H9 (cell line): Measurements from ENCODE around the gene KCNQ2. TPM values are rescaled to one million over a fixed set of nuclear protein-coding genes. Genes with fewer than 3 reads are reported as not detected.

Source experiments
- DNase-seq: peaks from one replicate; pipeline ENCODE4 v3.0.0-alpha.2; 2017
- H2AFZ ChIP-seq: one replicate; pipeline ENCODE4 v1.6.1; 2013; ENCODE audit warnings: mild to moderate bottlenecking, low read length, control low read depth, moderate library complexity
- H2AK5ac ChIP-seq: 2 replicates; pipeline ENCODE4 v1.6.1; 2013; ENCODE audit warnings: low read length, control low read depth, mixed read lengths; ENCODE audit not compliant: insufficient read length
- H2BK120ac ChIP-seq: one replicate; pipeline ENCODE4 v1.6.1; 2013; ENCODE audit warnings: low read depth, mild to moderate bottlenecking, low read length, control low read depth, inconsistent platforms; ENCODE audit not compliant: poor library complexity, severe bottlenecking
- H2BK12ac ChIP-seq: 2 replicates; pipeline ENCODE4 v1.6.1; 2013; ENCODE audit warnings: low read length, control low read depth, mixed read lengths, low read depth; ENCODE audit not compliant: insufficient read length
- H2BK15ac ChIP-seq: 2 replicates; pipeline ENCODE4 v1.6.1; 2013; ENCODE audit warnings: low read depth, low read length, control low read depth
- H2BK20ac ChIP-seq: one replicate; pipeline ENCODE4 v1.6.1; 2013; ENCODE audit warnings: low read depth, mild to moderate bottlenecking, low read length, control low read depth, inconsistent platforms; ENCODE audit not compliant: poor library complexity, severe bottlenecking
- H2BK5ac ChIP-seq: 2 replicates; pipeline ENCODE4 v1.6.1; 2013; ENCODE audit warnings: low read length, control low read depth, mixed read lengths; ENCODE audit not compliant: insufficient read length
- H3K14ac ChIP-seq: 2 replicates; pipeline ENCODE4 v1.6.1; 2013; ENCODE audit warnings: low read length, control low read depth; ENCODE audit not compliant: insufficient read depth
- H3K18ac ChIP-seq: 2 replicates; pipeline ENCODE4 v1.6.1; 2013; ENCODE audit warnings: low read depth, mild to moderate bottlenecking, mixed read lengths, low read length, control low read depth; ENCODE audit not compliant: insufficient read length
- H3K23ac ChIP-seq: 2 replicates; pipeline ENCODE4 v1.6.1; 2013; ENCODE audit warnings: low read length, control low read depth, mixed read lengths, low read depth; ENCODE audit not compliant: insufficient read length
- H3K23me2 ChIP-seq: 2 replicates; pipeline ENCODE4 v1.6.1; 2013; ENCODE audit warnings: low read depth, mild to moderate bottlenecking, mixed read lengths, low read length, control low read depth; ENCODE audit not compliant: insufficient read length, poor library complexity, severe bottlenecking
- H3K27ac ChIP-seq: 2 replicates; pipeline ENCODE4 v1.5.1; 2013; ENCODE audit warnings: low read length, control low read depth, mixed read lengths, low read depth; ENCODE audit not compliant: insufficient read length
- H3K27me3 ChIP-seq: 2 replicates; pipeline ENCODE4 v1.6.1; 2013; ENCODE audit warnings: low read length, control low read depth, inconsistent platforms; ENCODE audit not compliant: insufficient read depth
- H3K4ac ChIP-seq: 2 replicates; pipeline ENCODE4 v1.6.1; 2013; ENCODE audit warnings: low read depth, mild to moderate bottlenecking, control low read depth, inconsistent platforms, low read length, moderate library complexity
- H3K4me1 ChIP-seq: 2 replicates; pipeline ENCODE4 v1.6.1; 2013; ENCODE audit warnings: low read length, control low read depth, inconsistent platforms; ENCODE audit not compliant: insufficient read depth
- H3K4me2 ChIP-seq: 2 replicates; pipeline ENCODE4 v1.6.1; 2013; ENCODE audit warnings: low read length, control low read depth, mixed read lengths; ENCODE audit not compliant: insufficient read length, insufficient read depth
- H3K56ac ChIP-seq: 2 replicates; pipeline ENCODE4 v1.6.1; 2013; ENCODE audit warnings: low read depth, mild to moderate bottlenecking, mixed read lengths, low read length, control low read depth; ENCODE audit not compliant: insufficient read length
- H3K79me1 ChIP-seq: 2 replicates; pipeline ENCODE4 v1.6.1; 2013; ENCODE audit warnings: low read depth, mild to moderate bottlenecking, moderate library complexity, low read length, control low read depth, inconsistent platforms; ENCODE audit not compliant: insufficient read depth, poor library complexity, severe bottlenecking
- H3K79me2 ChIP-seq: 2 replicates; pipeline ENCODE4 v1.6.1; 2013; ENCODE audit warnings: low read length, control low read depth, inconsistent platforms; ENCODE audit not compliant: insufficient read depth
- H3K9ac ChIP-seq: 2 replicates; pipeline ENCODE4 v1.6.1; 2013; ENCODE audit warnings: low read length, control low read depth, mixed read lengths; ENCODE audit not compliant: insufficient read length; ENCODE audit errors: extremely low read depth
- H3K9me3 ChIP-seq: one replicate; pipeline ENCODE4 v1.6.1; 2013; ENCODE audit warnings: low read depth, low read length, inconsistent platforms; ENCODE audit not compliant: control insufficient read depth
- H3T11ph ChIP-seq: one replicate; pipeline ENCODE4 v1.6.1; 2013; ENCODE audit warnings: mild to moderate bottlenecking, low read length, control low read depth, inconsistent platforms
- H4K20me1 ChIP-seq: one replicate; pipeline ENCODE4 v1.6.1; 2013; ENCODE audit not compliant: control insufficient read depth, insufficient read length, insufficient read depth
- H4K5ac ChIP-seq: 2 replicates; pipeline ENCODE4 v1.6.1; 2013; ENCODE audit warnings: low read depth, mild to moderate bottlenecking, mixed read lengths, low read length, control low read depth; ENCODE audit not compliant: insufficient read length
- H4K8ac ChIP-seq: replicated peaks from 2 replicates; pipeline ENCODE4 v1.6.1; 2013; ENCODE audit warnings: low read length, control low read depth, mixed read lengths, low read depth; ENCODE audit not compliant: insufficient read length
- H4K91ac ChIP-seq: 2 replicates; pipeline ENCODE4 v1.6.1; 2013; ENCODE audit warnings: low read depth, mild to moderate bottlenecking, moderate library complexity, mixed read lengths, low read length, control low read depth; ENCODE audit not compliant: insufficient read length
- H3K27ac Mint-ChIP-seq, 3 experiments: 2 replicates in 2 of 3; 3 replicates in 1 of 3; pipeline ENCODE4 v1.8.0; 2020 to 2021; ENCODE audit warnings: mixed read lengths in 3 of 3, mild to moderate bottlenecking in 1 of 3, moderate library complexity in 1 of 3
- H3K27me3 Mint-ChIP-seq: 2 replicates; pipeline ENCODE4 v1.8.0; 2021; ENCODE audit warnings: low read depth, mild to moderate bottlenecking, moderate library complexity, mixed read lengths
- H3K36me3 Mint-ChIP-seq, 3 experiments: 2 replicates in 2 of 3; 3 replicates in 1 of 3; pipeline ENCODE4 v1.8.0; 2020 to 2021; ENCODE audit warnings: low read depth in 3 of 3, mixed read lengths in 3 of 3; ENCODE audit not compliant: insufficient read depth in 1 of 3
- H3K4me1 Mint-ChIP-seq, 2 experiments: 2 replicates each; pipeline ENCODE4 v1.8.0; 2020; ENCODE audit warnings: mixed read lengths in 2 of 2
- H3K4me3 Mint-ChIP-seq, 2 experiments: 2 replicates in 1 of 2; 3 replicates in 1 of 2; pipeline ENCODE4 v1.8.0; 2020 to 2021; ENCODE audit warnings: mild to moderate bottlenecking in 2 of 2, mixed read lengths in 2 of 2, moderate library complexity in 1 of 2
- H3K9me3 Mint-ChIP-seq, 2 experiments: 2 replicates in 1 of 2; 3 replicates in 1 of 2; pipeline ENCODE4 v1.8.0; 2020; ENCODE audit warnings: mild to moderate bottlenecking in 2 of 2, mixed read lengths in 2 of 2, moderate library complexity in 1 of 2
- CTCF ChIP-seq: fragments of 200-600 bp; sonication (generic); conservative IDR thresholded peaks from 3 replicates; pipeline ENCODE4 v1.8.0; 2021; ENCODE audit warnings: antibody characterized with exemption, mild to moderate bottlenecking
- WGBS: extraction: QIAGEN DNeasy Blood & Tissue Kit; methylation state at CpG from one replicate; pipeline ENCODE4 v1.1.7; 2013; ENCODE audit warnings: missing lambda C conversion rate, low lambda C conversion rate, mixed read lengths; ENCODE audit not compliant: insufficient read length; ENCODE audit errors: extremely low coverage; 5-methylcytosine and 5-hydroxymethylcytosine counted together
- total RNA-seq: library from RNA; stranded (reverse); gene quantifications from 2 replicates; pipeline ENCODE4 v1.2.1, GENCODE V29; 2021

Gene KCNQ2
- total RNA-seq, 1 experiment from 2014 or later: 69.2 TPM

- DNase-seq: no peak
- Histone ChIP-seq H2BK12ac (no peak overlapping the region), H3K18ac (no peak overlapping the region), H4K91ac (no peak overlapping the region), H4K5ac (no peak overlapping the region), H3K27me3 (no peaks in the 10 kb centered on the region), H3K27ac (no peak overlapping the region), H3K9me3 (peaks cover 14% of the 10 kb centered on the region), H3T11ph (no peak overlapping the region), H3K4me1 (0 out of 2 replicates have a peak, but pooled peaks cover 2% of the 10 kb centered on the region), H3K56ac (no peak overlapping the region), H3K14ac (no peak overlapping the region), H2BK5ac (no peak overlapping the region), H3K9ac (no peak overlapping the region), H2BK120ac (no peak overlapping the region), H2BK15ac (no peak overlapping the region), H2AFZ (no peak overlapping the region), H3K23me2 (no peaks in the 10 kb centered on the region), H2AK5ac (no peak overlapping the region), H3K4ac (no peak overlapping the region), H2BK20ac (no peak overlapping the region), H3K79me2 (0 out of 2 replicates have a peak, but pooled peaks cover 1% of the 10 kb centered on the region), H4K20me1 (no peaks in the 10 kb centered on the region), H3K4me2 (no peak overlapping the region), H3K79me1 (no peaks in the 10 kb centered on the region), H4K8ac (no peak overlapping the region), H3K23ac (no peak overlapping the region)
- peaks cover 31% of the 10 kb centered on the region for H3K27me3 Mint-ChIP-seq
- peaks cover 6 to 19% (median 14%) of the 10 kb centered on the region in 3 experiments for H3K36me3 Mint-ChIP-seq
- H3K4me3 Mint-ChIP-seq: no peak overlapping the region; a peak in 1 of 5 replicates
- H3K27ac Mint-ChIP-seq: no peak overlapping the region
- no CpG with 5 or more reads among the region's 17 CpGs for WGBS
- TF ChIP-seq CTCF: no peak
- H3K4me1 Mint-ChIP-seq: peaks cover 13 to 29% of the 10 kb centered on the region in 2 experiments
- peaks cover 29 to 30% of the 10 kb centered on the region in 2 experiments for H3K9me3 Mint-ChIP-seq
Observed at GRCh38 chr20:63382551-63383300, 89.7 kb downstream of the KCNQ2 start.
